ENCODE data around the gene RYR2. TPM values are rescaled to one million over a fixed set of nuclear protein-coding genes. Genes with fewer than 3 reads are reported as not detected.

The RYR2 gene
- total RNA-seq, 4 donors from 2014 or later = 0.16 to 1.4 (median 0.60) TPM

GRCh38 chr1:237467320-237467719, 425.3 kb downstream of the RYR2 start:
- TF ChIP-seq CTCF (IDR thresholded peaks at IDR 0.05; ENCODE audit: low read depth) = no peak

GRCh38 chr1:237470712-237471338, 428.8 kb downstream of the RYR2 start:
- no peak for TF ChIP-seq CTCF (IDR thresholded peaks at IDR 0.05; ENCODE audit: low read depth)

GRCh38 chr1:237471377-237471776, 429.4 kb downstream of the RYR2 start:
- no peak for TF ChIP-seq CTCF (IDR thresholded peaks at IDR 0.05; ENCODE audit: low read depth)

GRCh38 chr1:237471956-237472355, 430.0 kb downstream of the RYR2 start:
- TF ChIP-seq CTCF (IDR thresholded peaks at IDR 0.05; ENCODE audit: low read depth) = no peak

GRCh38 chr1:237473854-237474253, 431.9 kb downstream of the RYR2 start:
- no peak for TF ChIP-seq CTCF (IDR thresholded peaks at IDR 0.05; ENCODE audit: low read depth)

GRCh38 chr1:237478082-237478481, 436.1 kb downstream of the RYR2 start:
- no peak for TF ChIP-seq CTCF (IDR thresholded peaks at IDR 0.05; ENCODE audit: low read depth)

GRCh38 chr1:237478842-237479241, 436.9 kb downstream of the RYR2 start:
- TF ChIP-seq CTCF (IDR thresholded peaks at IDR 0.05; ENCODE audit: low read depth) = no peak
